ENCODE measurements around the gene UIMC1.

The UIMC1 gene

DNA sequence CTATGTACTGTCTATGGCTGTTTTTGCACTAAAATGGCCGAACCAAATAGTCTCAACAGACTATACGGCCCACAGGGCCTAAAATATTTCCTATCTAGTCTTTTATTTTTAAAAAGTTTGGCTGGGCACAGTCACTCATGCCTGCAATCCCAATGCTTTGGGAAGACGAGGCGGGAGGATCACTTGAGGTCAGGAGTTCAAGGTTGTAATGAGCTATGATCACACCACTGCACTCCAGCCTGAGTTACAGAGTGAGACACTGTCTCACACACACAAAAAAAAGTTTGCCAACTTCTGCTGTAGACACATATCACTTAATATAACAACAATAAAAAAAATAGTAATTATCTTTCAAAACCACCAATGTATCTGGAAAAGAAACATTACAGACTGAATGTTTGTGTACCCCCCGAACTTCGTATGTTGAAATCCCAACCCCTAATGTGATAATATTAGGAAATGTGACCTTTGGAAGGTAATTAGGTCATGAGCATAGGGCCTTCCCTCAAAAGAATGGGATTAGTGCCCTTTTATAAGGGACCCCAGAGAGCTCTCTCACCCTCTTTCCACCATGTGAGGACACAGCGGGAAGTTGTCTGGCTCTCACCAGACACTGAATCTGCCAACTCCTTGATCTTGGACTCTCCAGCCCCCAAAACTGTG is 53.9 kb downstream of the UIMC1 start:
- DNase-seq (ENCODE audit: low spot score): no peak

DNA sequence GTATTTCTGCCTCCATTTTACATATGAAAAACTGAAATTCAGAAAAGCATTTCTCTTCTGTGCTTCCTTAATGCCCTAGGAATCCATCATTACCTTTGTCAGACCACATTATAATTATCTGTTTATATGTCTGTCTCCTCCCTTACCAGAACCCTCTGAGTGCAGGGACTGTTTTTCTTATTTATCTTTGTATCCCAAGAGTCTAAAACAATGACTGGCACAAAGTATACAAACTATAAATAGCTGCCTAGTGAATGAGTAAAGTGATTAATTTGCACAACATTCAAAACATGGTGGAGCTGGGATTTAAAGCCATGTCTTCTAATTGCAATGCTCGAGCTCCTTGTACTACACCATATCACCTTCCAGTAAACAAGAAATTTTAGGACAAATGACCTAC is 58.1 kb downstream of the UIMC1 start:
- DNase-seq (ENCODE audit: low spot score): no peak

DNA sequence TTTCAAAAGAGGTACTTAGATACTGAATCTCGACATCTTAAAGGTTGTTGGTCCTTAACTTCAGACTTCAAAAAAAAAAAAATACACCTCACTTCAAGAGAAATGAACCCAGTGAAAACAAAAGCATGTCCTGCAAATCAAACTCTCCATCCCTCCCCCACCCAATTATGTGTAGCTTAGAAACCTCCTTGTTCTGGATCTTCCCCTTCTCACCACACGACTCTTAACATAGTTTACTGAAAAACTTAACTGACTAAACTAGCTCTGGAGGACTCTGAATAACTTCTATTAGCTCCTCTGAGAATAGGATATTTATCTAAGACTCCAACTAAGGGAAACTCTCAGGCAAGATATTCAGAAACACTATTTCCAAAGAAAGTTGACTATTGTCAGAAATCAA is 58.7 kb downstream of the UIMC1 start:
- no peak for DNase-seq (ENCODE audit: low spot score)

DNA sequence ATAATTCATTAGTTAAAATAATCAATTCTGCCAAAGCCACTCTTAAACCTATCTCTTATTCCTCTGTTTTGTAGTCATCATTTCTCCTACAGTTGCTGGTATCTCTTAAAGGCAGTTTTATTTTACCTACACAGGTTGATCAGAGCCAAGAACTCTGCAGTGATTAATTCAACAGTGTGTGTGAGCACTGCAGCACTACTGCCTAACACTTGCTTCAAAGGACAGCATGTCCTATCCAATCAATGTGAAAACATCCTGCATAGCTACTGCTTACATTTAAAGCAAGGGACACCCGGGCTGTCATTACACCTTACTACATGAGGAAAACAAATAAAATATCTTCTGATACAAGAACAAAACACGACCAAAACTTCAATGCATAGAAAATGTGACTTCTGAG is 62.3 kb downstream of the UIMC1 start:
- no peak for DNase-seq (ENCODE audit: low spot score)

DNA sequence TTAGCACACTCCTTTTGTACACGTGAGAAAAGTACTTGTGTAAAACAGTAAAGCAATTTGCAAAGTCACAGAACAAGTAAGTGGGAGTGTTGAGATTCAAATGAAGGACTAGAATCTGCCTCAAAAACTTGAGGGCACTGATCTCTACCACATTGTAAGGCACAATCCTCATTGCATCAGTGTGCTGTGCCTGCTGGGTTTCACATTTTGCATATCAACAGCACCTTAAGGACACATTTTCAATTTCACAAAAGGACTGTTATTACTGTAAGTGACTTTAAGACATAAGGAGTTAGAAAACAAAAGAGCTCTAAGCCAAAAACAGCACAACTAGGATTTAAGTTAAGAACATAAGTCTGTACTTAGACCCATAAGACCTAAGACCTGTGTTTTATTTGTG is 62.8 kb downstream of the UIMC1 start:
- DNase-seq (ENCODE audit: low spot score): no peak

DNA sequence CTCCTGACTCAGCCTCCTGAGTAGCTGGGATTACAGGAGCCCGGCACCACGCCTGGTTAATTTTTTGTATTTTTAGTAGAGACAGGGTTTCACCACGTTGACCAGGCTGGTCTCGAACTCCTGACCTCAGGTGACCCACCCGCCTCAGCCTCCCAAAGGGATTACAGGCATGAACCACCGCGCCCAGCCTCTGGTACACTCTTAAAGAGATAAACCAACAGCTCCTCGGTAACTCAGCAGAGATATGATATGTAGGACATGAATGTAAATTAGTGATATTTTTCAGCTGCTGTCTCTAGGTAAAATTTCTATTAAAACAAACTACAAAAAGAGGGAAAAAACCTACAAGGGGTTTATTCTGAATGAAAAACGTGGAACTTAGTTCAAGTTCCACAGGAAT is 64.6 kb downstream of the UIMC1 start:
- DNase-seq (ENCODE audit: low spot score): no peak

DNA sequence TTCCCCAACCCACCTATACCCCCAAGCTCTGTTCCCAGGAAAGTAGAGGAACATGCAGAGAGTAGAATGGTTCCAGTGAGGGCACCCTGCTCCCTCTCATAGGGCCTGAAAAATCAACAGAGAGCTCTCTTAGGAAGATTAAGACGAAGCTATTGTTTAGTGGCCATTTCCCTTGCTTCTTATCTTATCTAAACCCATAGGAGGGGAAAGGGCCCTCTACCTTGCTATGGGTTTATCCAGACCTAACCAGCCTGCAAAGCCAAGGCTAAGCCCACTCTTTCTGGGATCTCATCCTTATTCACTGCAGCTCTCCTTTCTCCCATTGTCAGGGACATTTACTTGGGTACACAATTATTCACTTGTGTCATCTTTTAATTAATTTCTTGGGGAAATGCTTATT is 68.1 kb downstream of the UIMC1 start:
- no peak for DNase-seq (ENCODE audit: low spot score)

DNA sequence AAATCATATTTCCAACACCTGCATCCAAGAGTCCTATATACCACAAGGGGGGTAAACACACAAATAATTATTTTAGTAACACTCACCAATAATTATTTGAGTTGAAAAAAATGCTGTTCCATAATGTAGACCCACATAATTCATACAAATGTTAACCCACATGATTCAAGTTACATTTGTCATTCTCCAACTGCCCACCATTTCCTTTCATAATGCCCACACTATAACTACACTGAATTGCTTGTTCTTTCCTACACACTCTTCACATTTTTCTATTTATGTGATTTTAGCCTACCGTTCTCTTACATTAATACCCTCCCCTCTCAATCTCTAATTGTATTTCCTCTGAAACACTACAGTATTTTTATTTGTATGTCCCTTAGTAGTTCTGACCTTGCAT is 71.6 kb downstream of the UIMC1 start:
- DNase-seq (ENCODE audit: low spot score): no peak

DNA sequence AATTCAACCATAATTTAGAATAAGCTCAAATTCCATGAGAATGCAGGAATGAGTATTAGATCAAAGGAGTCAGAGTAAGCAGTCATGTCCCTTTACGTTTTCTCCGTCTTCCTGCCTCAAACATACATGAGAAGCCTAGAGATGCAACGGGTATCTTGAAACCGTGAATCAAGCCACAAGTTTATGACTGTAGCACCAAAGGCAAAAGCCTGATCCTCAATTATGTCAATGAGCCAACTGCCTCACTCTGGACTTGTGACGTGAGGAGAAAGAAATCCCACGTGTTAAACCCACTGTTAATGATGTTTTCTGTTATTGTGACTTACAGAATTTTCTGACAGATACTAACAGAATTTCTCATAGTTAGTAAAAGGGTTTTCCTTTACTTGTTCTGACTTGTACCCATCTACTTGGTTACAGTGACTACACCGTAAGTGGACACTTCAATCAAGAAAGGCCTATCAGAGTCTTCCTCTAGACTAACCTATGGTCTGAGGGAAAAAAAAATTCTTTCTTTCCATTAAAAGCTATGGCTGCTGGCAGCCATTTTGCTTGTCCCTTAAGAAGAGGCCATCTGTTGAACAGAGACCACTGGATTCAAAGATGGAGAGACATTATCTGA is 72.2 kb downstream of the UIMC1 start:
- no peak for DNase-seq (ENCODE audit: low spot score)

DNA sequence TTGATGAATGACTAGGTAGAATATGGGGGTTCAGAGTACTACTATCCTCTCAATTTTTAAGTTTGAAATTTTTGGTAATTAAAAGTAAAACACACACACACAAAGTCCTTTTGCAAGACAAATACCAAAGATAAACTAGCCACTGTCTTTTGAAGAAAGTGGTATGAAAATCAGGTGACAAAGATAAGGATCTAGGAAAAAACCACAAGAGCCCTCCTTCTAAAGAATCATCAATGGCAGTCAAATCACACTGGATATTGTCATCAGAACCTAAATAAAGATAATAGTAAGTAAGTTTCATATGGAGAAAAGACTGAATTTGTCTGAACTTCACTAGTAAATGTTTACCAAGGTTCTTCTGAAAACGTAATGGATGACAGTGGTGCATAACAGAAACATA is 76.9 kb downstream of the UIMC1 start:
- DNase-seq (ENCODE audit: low spot score): no peak

DNA sequence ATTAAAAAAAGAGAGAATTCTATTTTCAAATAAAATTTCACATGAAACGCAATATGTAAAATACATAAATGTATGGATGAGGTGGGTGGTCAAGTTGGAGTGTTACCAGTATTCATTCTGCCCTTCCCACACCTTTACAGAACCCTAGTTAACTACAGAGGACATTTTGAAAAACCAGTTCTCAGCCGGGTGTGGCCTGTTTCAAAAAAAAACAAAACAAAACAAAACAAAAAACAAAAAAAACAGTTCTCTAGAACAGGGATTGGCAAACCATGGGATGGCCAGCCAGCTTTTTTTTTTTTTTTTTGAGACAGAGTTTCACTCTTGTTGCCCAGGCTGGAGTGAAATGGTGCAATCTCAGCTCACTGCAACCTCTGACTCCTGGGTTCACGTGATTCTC is 79.0 kb downstream of the UIMC1 start:
- DNase-seq (ENCODE audit: low spot score): no peak

DNA sequence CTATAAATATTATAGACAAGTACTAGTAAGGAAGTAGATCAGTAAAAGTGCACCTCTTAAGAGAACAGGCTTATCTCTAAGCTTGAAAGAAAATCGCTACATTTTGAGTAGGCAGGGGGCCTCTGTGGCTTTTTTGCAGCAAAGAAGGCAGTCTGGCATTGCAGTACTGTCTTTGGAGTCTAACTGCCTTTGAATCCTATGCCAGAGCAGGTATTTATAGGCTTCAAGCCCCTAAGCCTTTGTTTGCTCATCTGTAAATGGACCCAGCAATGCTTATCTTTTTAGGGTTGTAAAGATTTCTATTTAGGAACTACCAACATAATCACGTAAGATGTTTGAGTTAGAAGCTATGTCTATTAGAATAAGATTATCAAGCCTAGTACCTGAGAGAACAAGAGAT is 83.8 kb downstream of the UIMC1 start:
- no peak for DNase-seq (ENCODE audit: low spot score)

DNA sequence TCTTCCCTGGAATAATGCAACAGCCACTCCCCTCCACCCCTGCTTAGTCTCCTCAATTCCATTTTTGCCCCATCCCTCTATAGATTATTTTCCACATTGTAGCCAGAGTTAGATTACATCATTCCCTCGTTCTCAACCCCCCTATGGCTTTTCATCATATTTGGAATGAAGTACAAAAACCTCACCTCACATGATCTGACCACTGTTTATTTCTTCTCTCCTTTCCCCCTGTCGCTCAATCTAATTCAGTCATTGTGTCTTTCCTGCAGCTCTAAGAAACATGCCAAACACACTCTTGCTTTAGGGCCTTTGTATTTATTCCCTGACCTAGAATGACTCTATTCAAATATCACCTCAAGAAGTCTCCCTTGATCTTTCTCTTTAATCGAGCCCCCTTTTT is 84.9 kb downstream of the UIMC1 start:
- no peak for DNase-seq (ENCODE audit: low spot score)

DNA sequence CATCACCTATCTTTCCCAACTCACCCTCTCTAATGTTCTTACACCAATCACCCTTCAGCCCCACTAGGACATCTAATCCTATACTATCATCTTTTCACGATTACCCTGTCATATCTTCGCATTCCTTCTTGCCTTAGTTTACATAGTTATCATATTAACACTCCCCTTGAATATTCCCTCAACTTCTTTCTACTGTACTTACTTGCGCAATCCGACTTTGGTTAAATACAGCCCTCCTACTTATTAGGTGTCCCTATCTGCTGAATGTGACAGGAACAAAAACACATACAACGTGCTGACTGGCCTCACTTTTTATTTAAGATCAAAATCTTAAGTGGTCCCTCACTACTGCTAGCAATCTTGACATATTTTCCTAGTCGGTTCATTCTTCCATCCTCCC is 88.0 kb downstream of the UIMC1 start:
- no peak for DNase-seq (ENCODE audit: low spot score)

DNA sequence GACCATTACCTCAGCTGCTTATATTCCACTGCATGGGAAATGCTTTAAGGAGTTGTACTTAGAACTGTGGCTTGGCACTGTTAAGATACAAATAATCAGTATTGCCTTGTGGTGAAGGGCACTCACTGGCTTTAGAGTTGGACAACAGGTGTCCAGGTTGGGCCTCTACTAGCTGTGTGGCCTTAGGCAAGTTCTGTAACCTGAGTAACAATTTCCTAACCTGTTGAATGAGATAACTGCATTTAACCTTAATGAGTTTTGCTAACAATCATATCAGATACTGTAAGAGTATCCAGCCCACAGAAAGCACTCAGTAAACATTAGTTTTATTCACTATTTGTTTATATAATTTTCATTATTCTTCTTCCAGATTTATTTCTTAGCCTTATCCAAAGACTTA is 90.2 kb downstream of the UIMC1 start:
- no peak for DNase-seq (ENCODE audit: low spot score)

DNA sequence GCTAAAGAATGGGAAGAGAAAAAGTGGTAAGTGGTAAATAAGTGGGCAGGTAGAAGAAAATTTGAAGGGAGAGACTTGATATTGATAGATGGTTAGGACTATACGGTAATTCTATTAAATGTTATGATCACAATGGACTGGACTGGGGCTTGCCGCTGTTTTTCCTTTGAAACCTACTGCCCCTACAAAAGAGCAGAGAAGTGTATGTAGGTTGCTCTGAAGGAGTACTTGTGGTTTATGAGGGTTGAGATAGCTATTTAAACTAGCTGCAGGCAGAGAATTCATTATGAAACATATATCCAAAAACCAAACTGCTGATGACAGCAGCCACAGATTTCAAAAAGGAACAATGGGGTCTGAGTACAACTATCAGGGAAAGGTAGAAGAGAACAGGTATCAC is 90.7 kb downstream of the UIMC1 start:
- no peak for DNase-seq (ENCODE audit: low spot score)

DNA sequence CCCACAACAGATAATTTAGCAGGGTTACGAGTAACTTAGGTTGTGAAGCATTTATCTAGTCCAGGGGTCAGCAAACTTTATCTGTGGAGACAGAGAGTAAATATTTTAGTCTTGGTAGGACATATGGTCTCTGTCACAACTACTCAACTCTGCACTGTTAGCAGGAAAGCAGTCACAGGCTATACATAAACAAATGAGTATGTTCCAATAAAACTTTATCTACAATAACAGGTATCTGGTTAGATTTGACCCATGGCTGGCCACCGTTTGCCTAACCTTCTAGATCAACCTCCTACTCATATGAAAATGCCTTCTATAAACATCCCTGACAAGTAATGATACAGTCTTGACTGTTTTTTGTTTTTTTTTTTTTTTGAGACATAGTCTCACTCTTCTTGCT is 94.5 kb downstream of the UIMC1 start:
- DNase-seq (ENCODE audit: low spot score): no peak

DNA sequence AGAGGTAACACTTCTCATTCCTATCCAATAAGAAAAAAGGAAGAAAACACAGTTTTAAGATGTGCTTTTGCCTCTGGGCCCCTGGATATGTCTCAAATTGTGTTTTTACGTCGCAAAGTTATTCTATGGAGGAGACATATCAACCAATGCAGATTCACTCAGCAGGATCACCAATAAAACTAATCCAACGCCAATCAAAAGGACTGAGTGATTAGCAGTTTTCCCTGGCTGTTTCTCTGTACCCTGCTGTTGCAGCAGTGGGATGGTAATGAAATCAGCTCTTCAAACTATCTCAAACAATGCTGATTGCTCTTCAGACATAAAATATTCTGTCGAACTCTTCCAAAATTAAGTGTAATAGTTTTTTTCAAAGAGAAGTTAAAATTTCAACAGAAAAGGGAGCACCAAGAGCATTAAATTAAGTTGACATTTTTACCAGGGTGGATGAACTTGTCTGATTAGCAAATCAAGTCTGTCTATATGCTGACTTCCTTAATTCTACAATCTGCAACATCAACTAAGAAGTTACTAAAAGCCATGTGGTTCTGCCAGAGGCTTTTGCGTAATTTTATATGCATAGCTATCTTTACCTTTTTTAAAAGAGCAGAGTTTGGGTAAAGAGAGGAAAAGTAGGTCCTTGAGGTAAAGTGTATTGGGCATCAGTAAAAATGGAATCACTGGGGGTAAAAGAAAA is 97.8 kb downstream of the UIMC1 start:
- no peak for DNase-seq (ENCODE audit: low spot score)

DNA sequence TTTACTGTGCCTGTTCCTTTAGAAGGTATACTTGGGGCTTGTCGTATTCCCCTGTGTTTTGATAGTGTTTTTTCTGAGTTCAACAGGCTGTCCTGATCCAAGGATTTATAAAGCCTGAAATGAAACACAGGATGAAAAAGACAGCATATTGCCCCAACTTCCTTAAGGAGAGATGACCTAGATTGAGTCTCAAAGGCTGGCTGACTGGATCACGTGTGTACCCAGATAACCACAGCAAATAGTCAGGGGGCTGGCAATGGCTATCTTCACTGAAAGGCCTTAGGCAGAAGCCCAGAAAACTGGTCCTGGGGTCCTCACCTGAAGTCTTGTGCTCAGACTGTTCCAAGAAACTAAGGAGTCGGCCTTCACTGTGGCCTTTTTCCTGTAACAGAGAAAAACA is 99.8 kb downstream of the UIMC1 start:
- DNase-seq (ENCODE audit: low spot score): no peak

DNA sequence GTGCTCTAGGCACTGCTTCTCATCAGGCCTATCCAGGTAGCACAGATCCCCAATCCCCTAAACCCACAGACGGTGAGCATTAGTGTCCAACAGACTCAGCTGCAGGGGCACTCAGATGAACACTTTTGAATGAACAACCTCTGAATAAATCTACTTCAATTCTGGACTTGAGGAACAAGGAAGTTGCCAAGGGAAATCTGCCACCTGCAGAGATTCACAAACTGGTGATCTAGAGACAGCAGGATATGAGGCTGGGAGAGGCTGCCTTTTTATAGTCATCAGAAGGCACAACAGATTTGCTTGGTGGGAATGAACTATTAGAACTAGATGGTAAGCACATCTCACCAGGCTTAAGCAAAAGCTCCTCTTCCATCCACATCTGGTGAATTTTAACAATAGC is 100.5 kb downstream of the UIMC1 start:
- DNase-seq (ENCODE audit: low spot score): no peak

DNA sequence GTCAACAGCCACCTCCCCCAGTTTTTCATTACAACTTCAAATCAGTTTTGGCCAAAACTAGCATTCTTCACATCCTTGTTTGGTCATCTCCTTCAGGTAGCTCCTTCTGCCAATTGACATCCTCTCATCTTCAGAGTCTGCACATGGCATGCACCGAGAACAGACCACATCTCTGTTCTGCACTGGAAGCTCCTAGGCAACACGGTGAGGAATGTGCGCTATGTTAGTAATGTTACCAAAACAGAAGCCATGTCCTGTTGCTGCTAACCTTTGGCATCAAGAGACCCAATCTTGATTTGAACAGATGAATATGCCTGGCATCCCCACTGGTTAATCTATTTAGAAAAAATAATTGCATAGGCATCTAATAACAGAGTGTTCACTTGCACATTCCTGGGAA is 102.3 kb downstream of the UIMC1 start:
- DNase-seq (ENCODE audit: low spot score): no peak

DNA sequence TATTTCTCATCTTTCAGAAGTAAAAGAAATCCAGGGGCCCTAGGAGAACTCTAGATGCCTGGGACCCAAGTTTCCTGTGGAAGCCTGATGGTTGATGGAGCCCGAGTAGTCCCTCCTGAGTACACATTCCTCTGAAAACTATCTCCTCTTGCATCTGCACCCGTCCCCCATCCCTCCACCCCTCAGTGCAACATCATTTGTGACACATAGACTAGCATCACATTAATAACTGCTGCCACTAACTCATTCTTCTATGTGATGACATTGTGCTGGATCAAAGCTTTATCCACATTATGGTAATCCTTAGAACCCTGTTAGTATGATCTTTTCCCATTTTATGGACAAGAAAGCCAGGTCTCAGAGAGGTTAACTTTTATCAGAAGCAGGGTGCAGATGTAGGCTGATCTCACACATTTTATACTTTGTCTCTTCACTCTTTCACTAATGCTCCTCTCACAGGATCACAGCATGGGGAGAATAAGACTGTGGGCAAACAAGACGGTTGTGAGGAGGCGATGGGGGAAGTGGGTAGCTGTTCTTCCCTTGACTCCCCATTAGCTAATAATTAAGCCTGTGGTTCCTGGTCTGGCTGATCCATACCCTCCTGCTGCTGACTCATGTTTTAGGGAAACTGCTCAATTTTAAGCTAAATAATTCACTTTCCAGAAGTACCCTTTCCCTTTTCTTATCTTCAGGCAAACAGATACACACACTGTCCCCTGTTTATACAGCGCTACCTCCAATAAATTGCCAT is 103.5 kb downstream of the UIMC1 start:
- DNase-seq (ENCODE audit: low spot score): no peak

All from CD4-positive, alpha-beta T cell treated with Interleukin-15 for 4 hours (primary cell).